Dedifferentiated amniotic fluid mesenchymal stem cell (primary cell): ENCODE results near the gene SLC6A18.

Source experiments
- DNase-seq: peaks from one replicate; pipeline ENCODE4 v3.0.0-alpha.2; 2016; ENCODE audit errors: extremely low spot score

SLC6A18 gene

GRCh38 chr5:1203311-1203967 lies 21.7 kb upstream of the SLC6A18 start:
- DNase-seq: no peak

- DNase-seq: no peak
Measured at GRCh38 chr5:1203968-1204692, 21.1 kb upstream of the SLC6A18 start.

- DNase-seq: no peak
Measured at GRCh38 chr5:1204693-1205242, 20.4 kb upstream of the SLC6A18 start.

DNA sequence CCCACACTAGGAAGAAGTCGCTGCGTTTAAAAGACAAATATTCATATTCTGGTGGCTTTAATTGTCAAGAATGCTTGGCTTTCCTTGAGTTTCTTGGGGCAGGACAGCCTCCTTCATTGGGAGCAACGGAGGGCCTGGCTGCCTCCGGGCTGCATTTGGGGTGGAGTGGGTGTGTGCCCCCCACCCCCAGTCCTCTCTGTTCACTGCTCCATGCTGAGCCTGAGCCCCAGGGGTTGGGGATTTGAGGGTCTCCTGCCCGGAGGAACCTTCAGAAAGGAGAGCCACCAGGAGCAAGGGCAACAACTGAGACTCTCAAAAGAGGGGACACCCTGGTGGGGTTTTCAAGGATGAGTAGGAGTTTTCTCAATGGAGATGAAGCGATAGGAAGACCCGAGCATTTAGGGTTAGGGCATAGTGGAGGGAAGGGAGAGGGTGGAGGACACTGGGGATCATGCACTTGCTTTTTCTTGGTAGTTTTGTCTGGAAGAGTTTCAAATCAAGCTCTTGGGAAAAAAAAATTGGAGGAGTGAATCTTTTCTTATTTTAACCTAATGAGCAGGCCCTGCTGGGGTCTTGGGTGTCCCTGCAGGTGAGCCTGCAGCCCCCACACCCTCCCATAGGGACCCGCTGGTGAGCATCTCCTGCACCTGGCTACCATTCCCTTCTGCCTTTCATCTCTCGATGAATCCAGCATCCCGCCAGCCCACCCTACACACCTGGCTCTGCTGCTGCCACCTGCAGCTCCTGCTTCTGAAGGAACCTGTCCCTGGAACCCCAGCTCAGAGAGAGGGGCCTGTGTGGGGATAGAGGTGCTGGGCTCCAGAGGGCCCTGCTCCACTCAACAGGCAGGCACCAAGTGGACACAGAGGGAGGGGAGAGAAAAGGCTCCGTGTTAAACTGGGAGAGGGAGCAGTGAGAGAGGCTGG lies 19.7 kb upstream of the SLC6A18 start:
- DNase-seq: no peak

- DNase-seq: no peak
Measured at GRCh38 chr5:1206521-1207412, 18.4 kb upstream of the SLC6A18 start.

DNA sequence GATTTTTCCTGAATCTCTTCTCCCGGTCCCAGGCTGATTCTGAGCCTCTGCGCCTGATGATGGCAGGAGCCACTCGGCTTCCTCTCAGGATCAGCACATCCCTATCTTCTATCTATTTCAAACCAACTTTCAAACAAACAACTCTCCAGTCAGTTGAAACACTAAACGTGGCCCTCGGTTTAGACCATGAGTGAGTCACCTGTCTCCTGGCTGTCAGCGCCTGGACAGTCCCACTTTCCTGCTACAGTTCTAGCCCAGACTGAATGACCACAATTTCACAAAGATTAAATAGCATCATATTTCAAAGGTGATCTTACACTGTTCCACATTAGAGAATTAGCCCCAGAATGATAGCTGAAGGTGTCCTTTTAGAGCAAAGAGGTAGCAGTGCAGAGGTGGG lies 17.6 kb upstream of the SLC6A18 start:
- no peak for DNase-seq

- DNase-seq: no peak
Measured at GRCh38 chr5:1208221-1208742, 16.9 kb upstream of the SLC6A18 start.

DNA sequence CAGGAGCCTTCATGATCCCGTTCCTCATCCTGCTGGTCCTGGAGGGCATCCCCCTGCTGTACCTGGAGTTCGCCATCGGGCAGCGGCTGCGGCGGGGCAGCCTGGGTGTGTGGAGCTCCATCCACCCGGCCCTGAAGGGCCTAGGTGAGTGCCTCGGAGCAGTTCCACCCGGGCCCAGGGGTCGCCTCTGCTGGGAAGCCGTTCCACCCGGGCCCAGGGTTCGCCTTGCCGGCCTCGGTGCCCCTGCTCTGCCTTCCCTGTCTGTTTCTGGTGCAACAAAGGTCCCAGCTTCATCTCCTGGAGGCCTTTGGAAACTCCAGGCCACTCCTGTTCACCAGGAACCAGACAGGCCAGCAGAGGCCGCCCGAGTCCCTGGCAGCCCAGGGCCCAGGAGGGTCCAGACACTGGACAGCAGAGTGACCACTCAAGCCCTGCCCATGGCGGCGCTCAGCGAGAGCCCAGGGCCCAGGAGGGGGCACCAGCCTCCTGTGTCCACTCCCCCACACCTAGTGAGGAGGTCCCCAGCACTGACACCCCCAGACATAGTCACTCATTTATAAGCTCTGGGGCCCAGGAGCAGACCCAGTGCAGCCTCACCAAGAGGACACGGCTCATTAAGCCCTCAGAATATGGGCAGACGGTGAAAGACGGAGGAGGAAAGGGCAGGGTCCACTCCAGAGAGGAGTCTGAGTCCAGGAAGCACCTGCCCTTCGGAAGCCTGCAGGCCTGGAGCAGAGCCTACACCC lies 16.3 kb upstream of the SLC6A18 start:
- no peak for DNase-seq

GRCh38 chr5:1209489-1209852 lies 15.7 kb upstream of the SLC6A18 start:
- DNase-seq: no peak

- no peak for DNase-seq
Measured at GRCh38 chr5:1209896-1210776, 15.0 kb upstream of the SLC6A18 start.

DNA sequence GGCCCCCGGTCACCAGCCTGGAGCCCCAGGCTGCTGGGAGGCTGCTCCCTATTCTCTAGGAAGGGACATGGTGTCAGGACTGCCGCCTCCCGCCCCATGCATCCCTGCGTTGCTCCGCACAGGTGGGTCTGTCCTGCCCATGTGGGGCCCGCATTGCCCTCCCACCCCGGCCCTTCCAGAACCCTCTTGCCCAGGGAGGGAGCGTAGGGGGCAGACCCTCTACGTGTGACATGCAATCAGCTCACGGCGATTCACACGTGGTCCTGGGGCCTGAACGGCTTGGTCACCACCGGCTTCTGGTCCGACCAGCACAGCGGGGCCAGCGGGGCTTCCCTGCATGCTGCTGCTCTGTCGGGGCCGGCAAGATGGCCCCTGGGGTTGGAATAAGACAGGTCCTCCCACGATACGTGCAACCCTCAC lies 14.3 kb upstream of the SLC6A18 start:
- no peak for DNase-seq

DNA sequence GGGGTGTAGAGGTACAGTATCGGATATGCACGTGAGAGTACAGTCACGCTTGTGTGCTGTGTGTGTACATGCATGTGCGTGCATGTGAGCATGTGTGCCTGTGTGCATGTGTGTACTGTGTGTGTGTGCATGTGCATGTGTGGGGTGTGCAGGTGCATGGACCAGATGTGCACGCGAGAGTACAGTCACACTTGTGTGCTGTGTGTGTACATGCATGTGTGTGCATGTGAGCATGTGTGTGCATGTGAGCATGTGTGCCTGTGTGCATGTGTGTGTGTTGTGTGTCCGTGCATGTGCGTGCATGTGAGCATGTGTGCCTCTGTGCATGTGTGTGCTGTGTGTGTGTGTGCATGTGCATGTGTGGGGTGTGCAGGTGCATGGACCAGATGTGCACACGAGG lies 13.5 kb upstream of the SLC6A18 start:
- DNase-seq: no peak

- no peak for DNase-seq
Measured at GRCh38 chr5:1212271-1212670, 12.9 kb upstream of the SLC6A18 start.

DNA sequence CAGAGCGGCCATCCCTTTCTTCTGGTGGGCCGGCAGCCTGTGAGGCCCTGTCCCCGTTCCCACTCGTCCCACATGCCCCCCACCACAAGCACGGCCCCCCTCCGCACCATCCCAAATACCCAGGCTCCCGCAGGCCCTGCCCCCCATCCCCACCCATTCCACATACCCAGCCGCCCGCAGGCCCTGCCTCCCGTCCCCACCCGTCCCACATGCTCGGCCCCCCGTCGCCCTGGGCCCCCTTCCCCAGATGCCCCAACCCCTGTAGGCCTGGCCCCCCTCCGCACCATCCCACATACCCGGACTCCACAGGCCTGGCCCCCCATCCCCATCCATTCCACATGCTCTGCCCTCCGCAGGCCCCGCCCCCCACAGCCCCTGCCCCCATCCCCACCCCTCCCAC lies 12.3 kb upstream of the SLC6A18 start:
- DNase-seq: no peak

GRCh38 chr5:1213508-1214162 lies 11.5 kb upstream of the SLC6A18 start:
- no peak for DNase-seq

- DNase-seq: no peak
Measured at GRCh38 chr5:1214163-1214935, 10.8 kb upstream of the SLC6A18 start.

DNA sequence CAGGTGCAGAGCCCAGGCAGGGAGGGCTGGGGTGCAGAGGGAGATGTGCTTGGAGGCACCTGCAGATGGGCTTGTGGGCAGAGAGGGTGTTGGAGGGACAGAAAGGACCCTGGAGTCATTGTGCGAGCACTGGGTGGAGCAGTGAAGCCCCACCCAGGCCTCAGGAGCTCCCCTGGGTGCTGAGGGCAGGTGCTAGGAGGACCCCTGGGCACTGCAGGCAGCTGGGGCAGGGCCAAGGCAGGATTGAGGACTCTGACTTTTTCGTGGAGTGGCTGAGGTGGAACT lies 10.3 kb upstream of the SLC6A18 start:
- DNase-seq: no peak
